NCI-H2107 treated with DMSO at 0.1 percent for 48 hours (cell line): ENCODE measurements around the gene GRHL1.

ENCODE experiments used
- DNase-seq: peaks from one replicate; lab custom pipeline; 2025; ENCODE audit not compliant: unreplicated experiment; lab: John Stamatoyannopoulos, UW

GRHL1 gene

DNA sequence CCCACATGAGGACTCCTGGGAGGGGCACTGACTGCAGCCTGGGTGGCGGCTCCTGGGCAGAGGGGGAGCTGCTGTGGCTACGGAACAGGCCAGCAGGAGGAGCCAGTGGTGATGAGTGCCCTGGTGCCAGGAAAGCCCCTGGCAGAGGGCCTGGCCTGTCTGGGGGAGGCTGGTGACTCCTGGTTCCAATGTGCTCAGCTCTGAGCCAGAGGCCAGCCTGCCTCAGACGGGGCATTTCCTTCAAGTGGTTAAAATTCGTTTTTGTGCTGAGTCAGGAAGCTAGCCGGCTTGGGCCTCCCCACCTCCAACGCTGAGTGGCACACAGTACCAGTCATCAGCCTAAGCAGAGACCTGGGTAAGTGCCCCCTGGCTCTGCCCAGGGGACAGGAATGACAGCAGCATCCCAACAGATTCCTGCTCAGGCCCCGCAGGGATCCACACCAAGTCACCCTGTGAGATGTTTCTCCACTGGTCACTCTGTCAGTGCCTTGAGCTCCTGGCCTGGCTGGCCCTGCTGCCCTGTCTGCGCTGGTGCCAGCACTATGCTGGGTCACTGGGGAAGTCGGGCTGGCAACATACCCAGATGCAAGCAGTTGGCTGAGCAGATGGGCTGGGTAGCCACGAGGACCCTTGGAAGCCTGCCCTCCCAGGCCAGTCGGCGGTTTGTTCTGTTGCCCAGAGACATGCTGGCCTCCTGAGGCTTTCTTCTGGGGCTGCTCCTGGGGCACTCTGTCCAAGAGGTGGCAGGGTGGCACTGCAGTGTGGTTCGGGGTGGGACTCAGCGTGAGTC, 84.8 kb downstream of the GRHL1 start:
- DNase-seq, result no peak

DNA sequence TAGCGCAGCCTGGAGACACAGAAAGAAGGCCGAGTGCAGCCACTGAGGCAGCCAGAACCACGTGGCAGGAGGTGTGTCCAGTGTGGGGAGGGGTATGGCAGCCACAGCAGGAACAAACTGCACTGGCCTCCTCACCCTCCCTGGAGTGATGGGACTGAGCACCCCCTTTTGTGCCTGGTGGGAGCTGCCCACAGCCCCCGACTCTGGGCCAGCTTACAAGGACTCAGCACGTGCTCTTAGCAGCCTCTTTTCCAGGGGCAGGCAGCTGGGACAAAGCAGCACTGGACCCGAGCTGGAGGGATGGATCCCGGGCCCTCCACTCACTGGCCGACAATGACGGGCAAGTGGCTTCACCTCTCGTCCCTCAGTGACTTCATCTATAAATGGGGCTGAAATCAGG, 86.6 kb downstream of the GRHL1 start:
- DNase-seq, result no peak

DNA sequence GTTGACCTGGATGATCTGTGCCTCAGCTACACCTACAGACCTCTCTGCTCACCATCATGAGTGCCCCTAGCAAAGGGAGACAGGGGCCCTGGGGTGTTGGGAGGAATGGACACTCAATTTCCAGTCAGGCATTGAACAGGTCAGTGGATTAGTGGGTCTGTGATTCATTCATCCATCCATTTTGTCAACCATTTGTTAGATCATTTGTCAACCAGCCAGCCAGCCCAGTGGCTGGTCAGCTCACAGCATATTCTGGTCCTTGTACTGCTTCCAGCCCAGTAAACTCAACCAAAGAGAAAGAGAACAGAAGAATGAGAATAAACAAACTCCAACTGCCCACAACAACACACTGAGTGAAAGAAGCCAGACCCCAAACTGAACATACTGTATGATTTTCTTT, 87.2 kb downstream of the GRHL1 start:
- DNase-seq, result no peak

DNA sequence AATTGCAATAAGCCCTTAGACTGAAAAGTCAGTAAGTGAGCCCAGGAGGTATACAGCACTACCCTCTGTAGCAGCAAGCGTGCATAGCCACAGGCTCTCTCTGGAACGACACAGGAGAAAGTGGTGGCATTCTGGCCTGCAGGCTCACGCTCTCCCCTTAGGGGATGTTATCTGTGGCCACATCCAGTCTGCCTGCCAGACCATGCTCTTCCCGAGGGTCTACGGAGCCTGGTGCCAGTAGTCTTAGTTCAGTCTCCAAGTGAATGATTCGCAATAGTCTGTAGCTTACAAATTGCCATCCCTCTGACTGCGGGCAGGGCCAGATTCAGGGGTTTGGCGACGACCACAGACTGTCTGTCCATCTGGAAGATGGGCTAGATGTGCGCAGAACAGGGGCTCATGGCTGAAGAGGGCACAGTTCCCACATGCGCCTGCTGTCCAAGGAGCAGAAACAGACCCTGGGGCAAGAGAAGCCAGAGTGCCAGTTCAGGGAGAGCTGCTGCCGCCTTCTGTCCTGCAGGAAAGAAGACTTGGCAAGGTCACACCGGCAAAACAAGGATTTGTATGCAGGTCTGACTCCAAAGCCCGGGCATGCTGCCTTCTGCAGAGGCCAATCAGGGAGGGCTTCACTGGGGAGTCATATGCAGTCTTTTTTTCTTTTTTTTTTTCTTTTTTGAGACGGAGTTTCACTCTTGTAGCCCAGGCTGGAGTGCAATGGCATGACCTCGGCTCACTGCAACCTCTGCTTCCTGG, 88.3 kb downstream of the GRHL1 start:
- DNase-seq, result no peak

DNA sequence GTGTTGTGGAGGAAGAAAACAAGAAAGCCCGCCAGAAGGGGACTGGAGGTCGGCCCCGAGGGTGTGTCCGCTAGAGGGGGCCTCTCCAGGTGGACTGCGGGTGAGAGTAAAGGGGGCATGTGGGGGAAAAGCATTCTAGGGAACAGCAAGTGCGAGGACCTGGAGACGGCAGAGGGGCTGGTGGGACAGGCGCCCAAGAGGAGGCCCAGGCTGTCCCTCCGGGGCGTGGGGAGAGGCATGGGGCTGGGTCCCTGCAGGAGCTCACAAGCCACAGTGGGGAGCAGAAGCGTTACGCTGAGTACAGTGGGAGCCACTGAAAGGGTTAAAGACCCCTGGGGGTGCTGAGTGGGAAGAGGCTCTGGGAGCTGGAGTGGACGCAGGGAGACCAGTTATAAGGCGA, 90.2 kb downstream of the GRHL1 start:
- DNase-seq, result no peak

DNA sequence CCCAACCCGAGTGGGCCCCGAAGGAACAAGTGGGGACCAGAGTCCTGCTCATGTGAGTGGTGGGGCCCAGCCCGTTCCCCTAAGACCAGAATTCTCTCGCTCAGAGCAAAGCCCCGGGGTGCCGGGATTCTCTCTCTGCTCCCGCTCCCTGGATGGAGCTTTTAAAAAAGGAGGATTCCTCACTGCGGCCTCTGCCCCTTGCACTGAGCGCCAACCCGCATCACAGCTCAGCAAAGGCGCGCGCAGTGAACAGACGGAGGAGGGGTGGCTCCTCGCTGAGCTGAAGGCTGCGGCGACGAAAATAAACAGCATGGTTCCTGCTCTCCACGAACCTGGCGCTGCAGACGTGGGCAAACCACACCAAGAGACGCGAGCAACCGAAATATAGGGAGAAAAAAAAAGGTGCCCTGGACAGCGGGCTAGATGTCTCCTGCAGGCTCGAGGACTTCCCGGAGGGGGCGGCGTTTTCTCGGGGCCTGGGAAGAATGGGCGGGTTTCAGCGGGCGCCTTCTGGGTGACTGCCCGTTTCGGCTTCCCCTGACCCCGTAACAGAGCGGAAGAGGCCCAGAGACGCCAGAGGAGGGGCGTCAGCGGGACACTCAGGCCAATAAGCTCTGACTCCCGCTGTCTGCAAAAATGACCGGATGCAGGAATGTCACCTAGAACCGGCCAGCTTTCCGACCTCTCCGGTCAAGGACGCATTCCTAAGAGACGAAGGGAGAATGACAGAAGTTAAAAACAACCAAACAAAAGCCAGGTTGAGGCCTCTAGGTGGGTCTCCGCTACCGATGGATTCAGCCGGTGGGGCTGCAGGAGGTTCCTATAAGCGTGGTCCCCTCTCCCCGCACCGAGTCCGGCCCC, 91.0 kb downstream of the GRHL1 start:
- no peak for DNase-seq

DNA sequence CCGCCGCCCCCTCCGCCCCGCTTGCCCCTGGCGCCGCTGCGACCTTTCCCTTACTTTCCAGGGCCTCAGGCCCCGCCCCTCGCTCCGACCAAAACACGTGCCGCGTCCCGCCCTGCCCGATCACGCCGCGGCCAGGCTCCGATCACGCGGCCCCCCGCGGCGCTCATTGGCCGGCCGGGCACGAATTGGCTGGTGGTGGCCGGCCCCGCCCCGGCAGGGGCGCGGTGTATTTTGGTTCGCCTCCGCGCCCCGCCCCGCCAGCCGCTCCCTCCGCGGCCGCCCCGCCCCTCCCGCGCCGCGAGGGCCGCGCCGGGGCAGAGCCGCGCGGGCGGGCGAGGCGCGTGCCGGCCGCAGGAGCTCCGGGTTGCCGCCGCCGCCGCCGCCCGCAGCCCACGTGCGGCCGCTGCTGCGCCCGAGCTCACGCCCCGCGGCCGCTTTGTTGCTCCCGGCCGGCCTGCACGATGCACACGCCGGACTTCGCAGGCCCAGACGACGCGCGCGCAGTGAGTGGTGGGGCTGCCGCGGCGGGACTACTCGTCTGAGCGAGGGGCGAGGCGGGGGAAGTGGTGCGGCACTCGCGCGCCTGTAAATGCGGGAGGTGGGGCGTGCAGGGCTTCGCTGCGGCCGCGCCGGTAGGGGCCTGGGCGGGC, 91.9 kb downstream of the GRHL1 start, which contains the start of gene KLF11:
KLF11 (plus strand) TSS at position 295 of the 650 bp plus-strand sequence; CDS start at position 462, 167 bp downstream.
- peak; percentile 18 for DNase-seq

DNA sequence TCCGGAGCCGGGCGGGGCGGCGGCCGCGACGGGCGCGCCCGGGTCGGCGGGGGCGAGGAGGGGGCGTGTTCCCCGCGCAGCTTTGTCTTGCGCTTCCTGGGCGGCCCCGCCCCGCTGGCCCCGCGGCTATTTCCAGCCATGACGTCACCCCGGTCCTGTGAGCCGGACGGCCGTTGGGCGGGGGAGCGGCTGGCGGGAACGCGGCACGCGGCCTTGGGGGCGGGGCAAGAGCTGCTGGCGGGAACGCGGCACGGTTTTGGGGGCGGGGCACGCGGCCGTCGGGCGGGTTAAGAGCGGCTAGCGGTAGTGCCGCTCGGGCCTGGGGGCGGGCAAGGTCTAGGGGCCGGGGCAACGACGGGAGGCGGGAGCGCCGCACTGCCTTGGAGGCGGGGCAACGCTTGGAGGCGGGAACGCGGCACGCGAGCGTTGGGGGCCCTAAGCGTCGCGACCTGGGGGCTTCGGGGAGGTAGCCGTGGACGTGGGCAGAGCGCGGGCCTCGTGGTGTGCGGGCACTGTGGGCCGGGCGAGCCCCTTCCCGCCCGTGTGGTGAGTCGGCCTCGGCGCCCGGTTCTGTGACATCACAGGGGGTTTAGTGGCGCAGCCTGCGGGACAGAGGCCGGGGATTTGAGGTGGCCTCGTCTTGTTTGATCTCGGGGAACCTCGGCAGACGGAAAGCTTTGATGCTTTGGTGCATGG, 92.6 kb downstream of the GRHL1 start:
- DNase-seq, result no peak

DNA sequence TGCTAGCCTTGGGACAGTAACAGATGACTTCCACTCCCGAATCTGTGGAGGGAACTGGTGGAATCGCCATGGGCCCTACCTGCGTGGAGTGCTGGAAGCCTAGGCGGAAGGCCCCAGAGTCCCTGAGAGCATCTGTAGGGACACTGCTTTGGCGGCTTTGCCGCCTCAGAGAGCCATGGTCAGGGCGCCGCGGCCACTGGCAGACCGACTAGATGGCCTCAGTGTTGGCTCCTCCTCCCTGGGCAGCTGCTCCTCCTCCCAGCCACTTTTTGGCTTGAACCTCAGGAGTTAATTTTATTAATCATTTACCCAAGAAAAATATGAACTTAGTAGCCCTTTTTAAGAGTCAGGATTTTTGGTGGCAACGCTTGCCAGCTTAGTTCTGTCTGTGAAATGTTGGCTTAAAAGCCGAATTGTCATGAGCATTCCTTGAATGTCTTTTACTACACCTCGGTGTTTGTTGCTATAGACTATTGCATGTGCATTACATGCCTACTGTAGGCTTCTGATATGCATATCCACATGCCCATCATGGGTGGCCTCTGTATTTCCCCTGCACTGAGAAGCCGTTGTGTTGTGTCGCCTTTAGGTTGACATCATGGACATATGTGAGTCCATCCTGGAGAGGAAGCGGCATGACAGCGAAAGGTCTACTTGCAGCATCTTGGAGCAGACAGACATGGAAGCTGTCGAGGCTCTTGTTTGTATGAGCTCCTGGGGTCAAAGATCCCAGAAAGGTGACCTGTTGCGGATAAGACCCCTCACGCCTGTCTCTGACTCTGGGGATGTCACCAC, 94.3 kb downstream of the GRHL1 start:
- DNase-seq, result no peak

DNA sequence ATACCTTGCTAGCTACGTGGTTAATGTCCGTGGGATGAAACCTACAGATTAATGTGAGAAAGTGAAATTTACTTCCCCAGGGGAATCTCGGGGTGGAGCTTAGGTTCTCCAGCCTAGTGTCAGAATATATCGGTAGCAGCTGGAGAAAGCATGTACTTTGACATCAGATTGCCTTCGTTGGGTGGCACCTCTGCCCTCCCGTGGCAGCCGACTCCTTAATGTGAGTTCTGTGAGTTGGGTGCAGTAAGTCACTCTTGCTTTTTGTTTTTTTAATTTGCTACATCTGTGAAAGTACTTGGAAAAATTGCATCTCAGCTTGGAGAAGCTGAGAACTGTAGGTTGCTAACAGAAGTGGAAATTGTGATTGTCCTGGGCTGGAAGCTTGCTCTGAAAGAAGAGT, 95.4 kb downstream of the GRHL1 start:
- no peak for DNase-seq

DNA sequence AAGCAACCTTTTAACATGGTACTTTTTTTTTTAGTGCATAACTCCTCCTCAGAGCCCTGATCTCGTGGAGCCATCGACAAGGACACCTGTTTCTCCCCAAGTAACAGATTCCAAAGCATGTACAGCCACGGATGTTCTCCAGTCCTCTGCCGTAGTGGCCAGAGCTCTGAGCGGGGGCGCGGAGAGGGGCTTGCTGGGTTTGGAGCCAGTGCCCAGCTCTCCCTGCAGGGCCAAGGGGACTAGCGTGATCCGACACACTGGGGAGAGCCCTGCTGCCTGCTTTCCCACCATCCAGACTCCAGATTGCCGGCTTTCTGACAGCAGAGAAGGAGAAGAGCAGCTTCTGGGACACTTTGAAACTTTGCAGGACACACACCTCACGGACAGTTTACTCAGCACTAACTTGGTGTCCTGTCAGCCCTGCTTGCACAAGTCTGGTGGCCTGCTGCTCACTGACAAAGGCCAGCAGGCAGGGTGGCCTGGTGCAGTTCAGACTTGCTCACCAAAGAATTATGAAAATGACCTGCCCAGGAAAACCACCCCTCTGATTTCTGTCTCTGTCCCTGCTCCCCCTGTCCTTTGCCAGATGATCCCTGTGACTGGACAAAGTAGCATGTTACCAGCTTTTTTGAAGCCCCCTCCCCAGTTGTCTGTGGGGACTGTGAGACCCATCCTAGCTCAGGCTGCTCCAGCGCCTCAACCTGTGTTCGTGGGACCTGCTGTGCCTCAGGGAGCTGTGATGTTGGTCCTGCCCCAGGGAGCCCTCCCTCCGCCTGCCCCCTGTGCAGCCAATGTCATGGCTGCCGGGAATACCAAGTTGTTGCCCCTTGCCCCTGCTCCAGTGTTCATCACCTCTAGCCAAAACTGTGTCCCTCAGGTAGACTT, 96.4 kb downstream of the GRHL1 start:
- no peak for DNase-seq

DNA sequence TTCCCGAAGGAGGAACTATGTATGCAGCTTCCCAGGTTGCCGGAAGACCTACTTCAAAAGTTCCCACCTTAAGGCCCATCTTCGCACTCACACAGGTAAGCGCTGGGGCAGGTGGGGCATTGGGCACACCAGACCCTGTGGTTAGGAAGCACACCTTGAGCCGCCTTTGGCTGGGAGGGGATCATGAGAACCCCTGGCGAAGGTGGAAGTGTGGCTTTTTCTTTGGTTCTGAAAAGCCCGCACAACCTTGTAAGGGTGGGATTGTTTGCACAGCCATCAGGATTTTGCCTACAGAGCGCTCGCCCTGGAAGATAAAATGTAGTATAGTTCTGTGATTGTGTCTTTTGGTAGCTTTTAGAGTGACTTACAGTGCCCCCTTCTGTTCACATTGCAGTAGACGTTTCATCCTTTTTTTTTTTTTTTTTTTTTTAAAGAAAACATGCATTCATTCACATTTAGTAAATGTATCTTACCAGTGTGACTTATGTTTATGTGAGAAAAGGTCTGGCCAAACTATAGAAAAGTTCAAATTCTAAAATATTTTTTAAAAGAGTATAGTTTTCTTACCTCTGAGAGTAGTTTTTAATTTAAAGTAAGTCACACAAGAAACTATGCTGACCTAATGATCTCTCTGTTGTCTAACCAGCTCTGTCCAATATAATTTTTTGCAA, 97.1 kb downstream of the GRHL1 start:
- DNase-seq, result peak; percentile 39
